Neural crest cell (in vitro differentiated cells): ENCODE measurements around the gene ABAT. TPM values are rescaled to one million over a fixed set of nuclear protein-coding genes. Genes with fewer than 3 reads are reported as not detected.

Experiments
- DNase-seq: peaks from one replicate; pipeline ENCODE4 v3.0.0; 2021; ENCODE audit warnings: low read depth, mixed read lengths, low spot score
- H3K27ac Mint-ChIP-seq: one replicate; pipeline ENCODE4 v1.8.0; 2021; ENCODE audit warnings: mild to moderate bottlenecking, mixed read lengths; ENCODE audit not compliant: unreplicated experiment
- H3K27me3 Mint-ChIP-seq: 2 replicates; pipeline ENCODE4 v1.8.0; 2021; ENCODE audit warnings: low read depth, mild to moderate bottlenecking, mixed read lengths
- H3K36me3 Mint-ChIP-seq: 2 replicates; pipeline ENCODE4 v1.8.0; 2021; ENCODE audit warnings: low read depth, mild to moderate bottlenecking, mixed read lengths
- H3K4me1 Mint-ChIP-seq: 2 replicates; pipeline ENCODE4 v1.8.0; 2021; ENCODE audit warnings: mixed read lengths
- H3K4me3 Mint-ChIP-seq: one replicate; pipeline ENCODE4 v1.8.0; 2021; ENCODE audit warnings: mild to moderate bottlenecking, mixed read lengths
- H3K9me3 Mint-ChIP-seq: 2 replicates; pipeline ENCODE4 v1.8.0; 2021; ENCODE audit warnings: mixed read lengths
- total RNA-seq: library from RNA; stranded (reverse); gene quantifications from 2 replicates; pipeline ENCODE4 v1.2.1, GENCODE V29; 2021
- TF ChIP-seq, protein P1 (sequence below): fragments of 200-600 bp; sonication (generic); conservative IDR thresholded peaks from 2 replicates; pipeline ENCODE4 v1.5.0; 2021; ENCODE audit warnings: antibody characterized with exemption, mild to moderate bottlenecking

ABAT gene
- total RNA-seq, 1 donor from 2014 or later = 35.2 TPM

DNA sequence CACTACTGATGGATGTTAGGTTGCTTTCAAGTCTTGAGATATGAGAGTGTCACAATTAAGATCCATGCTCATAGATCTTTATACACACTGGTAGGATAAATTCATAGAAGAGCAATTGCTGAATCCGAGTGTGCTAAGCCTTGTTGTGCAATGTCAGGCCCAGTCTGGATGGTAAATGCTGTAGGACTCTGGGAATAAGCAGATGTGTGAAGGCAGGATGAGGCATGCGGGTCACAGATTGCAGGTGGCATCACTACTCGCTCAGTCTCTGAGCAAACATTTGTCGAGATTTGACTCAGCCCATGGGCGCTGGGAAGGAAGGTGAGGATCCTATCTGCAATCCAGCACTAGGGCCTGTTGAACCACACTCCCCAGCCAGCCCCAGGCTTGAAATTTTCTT lies 82.3 kb downstream of the ABAT start:
- H3K27ac Mint-ChIP-seq = no peak overlapping the region
- no peak for DNase-seq

DNA sequence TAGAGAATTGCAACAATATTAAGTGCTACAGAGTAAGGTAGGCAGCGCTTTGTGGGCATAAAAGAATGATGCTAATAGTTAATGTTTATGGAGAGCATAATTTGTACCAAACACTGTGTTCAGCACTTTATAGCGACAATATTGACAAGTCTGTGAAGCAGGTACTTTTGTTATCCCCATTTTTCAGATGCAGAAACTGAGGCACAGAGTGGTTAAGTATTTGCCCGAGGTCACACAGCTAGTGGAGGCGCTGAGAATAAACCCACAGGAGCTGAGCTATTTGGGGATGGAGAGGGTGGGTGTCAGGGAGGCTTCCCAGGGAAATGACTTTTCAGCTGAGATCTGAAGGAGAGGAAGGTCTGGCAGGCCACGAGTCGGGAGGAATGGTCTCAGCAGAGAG lies 83.6 kb downstream of the ABAT start:
- no peaks in the 10 kb centered on the region for H3K27me3 Mint-ChIP-seq
- DNase-seq = no peak
- TF ChIP-seq, protein P1, sequence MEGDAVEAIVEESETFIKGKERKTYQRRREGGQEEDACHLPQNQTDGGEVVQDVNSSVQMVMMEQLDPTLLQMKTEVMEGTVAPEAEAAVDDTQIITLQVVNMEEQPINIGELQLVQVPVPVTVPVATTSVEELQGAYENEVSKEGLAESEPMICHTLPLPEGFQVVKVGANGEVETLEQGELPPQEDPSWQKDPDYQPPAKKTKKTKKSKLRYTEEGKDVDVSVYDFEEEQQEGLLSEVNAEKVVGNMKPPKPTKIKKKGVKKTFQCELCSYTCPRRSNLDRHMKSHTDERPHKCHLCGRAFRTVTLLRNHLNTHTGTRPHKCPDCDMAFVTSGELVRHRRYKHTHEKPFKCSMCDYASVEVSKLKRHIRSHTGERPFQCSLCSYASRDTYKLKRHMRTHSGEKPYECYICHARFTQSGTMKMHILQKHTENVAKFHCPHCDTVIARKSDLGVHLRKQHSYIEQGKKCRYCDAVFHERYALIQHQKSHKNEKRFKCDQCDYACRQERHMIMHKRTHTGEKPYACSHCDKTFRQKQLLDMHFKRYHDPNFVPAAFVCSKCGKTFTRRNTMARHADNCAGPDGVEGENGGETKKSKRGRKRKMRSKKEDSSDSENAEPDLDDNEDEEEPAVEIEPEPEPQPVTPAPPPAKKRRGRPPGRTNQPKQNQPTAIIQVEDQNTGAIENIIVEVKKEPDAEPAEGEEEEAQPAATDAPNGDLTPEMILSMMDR = no peak
- H3K9me3 Mint-ChIP-seq = no peaks in the 10 kb centered on the region
- H3K36me3 Mint-ChIP-seq = peaks cover 3% of the 10 kb centered on the region
- H3K4me3 Mint-ChIP-seq = no peak overlapping the region
- no peak overlapping the region for H3K27ac Mint-ChIP-seq
- H3K4me1 Mint-ChIP-seq = no peaks in the 10 kb centered on the region

More for the DNA sequence above, 82.3 kb downstream of the ABAT start:
- Mint-ChIP-seq H3K27me3 (no peaks in the 10 kb centered on the region), H3K4me1 (no peaks in the 10 kb centered on the region), H3K9me3 (no peaks in the 10 kb centered on the region), H3K36me3 (no peaks in the 10 kb centered on the region), H3K4me3 (no peak overlapping the region)
- TF ChIP-seq, protein P1 = no peak

DNA sequence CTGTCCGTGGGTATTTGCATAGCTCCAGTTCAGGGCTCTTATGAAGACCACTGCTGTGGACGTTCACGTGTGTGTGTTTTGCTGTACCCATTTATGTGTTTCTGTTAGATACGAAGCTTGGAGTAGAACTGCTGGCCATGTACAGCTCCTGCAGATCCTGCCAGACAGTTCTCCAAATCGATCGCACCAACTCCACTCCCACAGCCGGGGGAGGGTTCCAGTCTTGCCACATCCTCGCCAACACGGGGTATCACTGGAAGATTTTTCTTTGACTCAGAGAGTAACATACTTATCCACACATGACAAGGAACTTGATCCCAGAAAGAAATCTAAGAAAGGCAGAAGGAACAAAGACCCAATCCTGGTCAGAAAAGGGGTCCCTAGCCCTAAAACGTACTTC lies 85.6 kb downstream of the ABAT start:
- TF ChIP-seq, protein P1 = no peak
- Mint-ChIP-seq H3K4me3 (no peak overlapping the region), H3K36me3 (peaks cover 3% of the 10 kb centered on the region), H3K9me3 (no peaks in the 10 kb centered on the region), H3K27me3 (no peaks in the 10 kb centered on the region), H3K4me1 (peaks cover 12% of the 10 kb centered on the region), H3K27ac (peak overlapping the region; percentile 75)
- no peak for DNase-seq

DNA sequence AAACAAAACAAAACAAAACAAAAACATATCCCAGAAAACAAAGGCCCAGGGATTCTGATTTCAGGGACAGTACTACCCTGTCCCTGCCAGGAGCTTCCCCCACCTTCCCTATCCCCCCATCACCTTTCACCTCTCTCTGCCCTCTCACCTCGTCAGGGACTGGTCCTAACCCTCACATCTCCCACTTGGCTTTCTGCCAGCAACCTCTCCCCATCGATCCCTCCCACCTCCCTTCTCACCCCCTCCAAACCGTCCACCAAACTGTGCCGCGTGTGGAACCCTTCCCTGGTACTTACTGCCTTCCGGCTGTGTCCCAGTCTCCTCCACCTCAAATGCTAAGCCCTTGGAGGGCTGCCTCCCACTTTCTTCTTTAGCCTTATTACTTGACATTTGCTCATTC lies 86.7 kb downstream of the ABAT start:
- DNase-seq = no peak
- no peak overlapping the region for H3K27ac Mint-ChIP-seq
- no peaks in the 10 kb centered on the region for H3K27me3 Mint-ChIP-seq
- H3K4me3 Mint-ChIP-seq = no peak overlapping the region
- peaks cover 5% of the 10 kb centered on the region for H3K36me3 Mint-ChIP-seq
- TF ChIP-seq, protein P1 = no peak
- peaks cover 16% of the 10 kb centered on the region for H3K4me1 Mint-ChIP-seq
- no peaks in the 10 kb centered on the region for H3K9me3 Mint-ChIP-seq

DNA sequence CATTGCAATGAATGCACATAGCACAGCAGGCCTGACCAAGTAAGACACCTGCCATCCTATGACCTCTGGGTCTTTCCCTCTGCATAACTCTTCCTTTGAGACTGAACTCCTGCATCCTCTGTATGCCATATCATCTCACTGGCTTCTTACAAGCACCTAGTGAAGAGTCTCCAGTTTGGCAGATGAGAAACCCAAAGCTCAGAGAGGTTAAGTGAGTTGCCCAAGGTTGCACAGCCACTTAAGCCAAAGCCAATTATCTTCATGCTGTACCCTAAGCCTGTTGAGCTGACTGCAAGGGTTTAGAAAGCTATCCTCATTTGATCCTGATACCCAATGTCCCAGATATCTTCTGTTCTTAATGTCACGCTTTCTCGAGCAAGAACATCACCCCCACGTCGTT lies 87.8 kb downstream of the ABAT start:
- Mint-ChIP-seq H3K4me1 (peaks cover 16% of the 10 kb centered on the region), H3K36me3 (peaks cover 5% of the 10 kb centered on the region), H3K27me3 (no peaks in the 10 kb centered on the region), H3K9me3 (no peaks in the 10 kb centered on the region), H3K27ac (no peak overlapping the region), H3K4me3 (no peak overlapping the region)
- TF ChIP-seq, protein P1 = no peak
- DNase-seq = no peak

DNA sequence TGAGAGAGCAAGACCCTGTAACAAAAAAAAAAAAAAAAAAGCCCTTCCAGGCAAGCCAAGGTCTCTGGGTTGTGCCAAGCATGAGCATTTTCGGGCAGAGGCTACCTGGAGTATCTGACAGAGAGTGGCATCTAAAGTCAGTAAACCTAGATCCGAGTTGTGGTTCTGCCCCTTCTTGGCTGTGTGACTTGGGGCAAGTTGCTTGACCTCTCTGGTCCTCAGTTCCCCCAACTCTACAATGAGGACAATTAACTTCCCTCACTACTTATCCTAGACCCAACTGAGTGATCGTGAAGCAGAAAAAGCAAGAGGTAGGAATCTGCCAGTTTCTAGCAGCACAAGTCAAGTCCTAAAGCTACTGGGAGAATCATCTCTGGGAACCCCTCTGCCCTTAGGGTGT lies 88.7 kb downstream of the ABAT start:
- TF ChIP-seq, protein P1 = no peak
- Mint-ChIP-seq H3K4me1 (peaks cover 18% of the 10 kb centered on the region), H3K27ac (no peak overlapping the region), H3K4me3 (no peak overlapping the region), H3K27me3 (no peaks in the 10 kb centered on the region), H3K36me3 (peaks cover 5% of the 10 kb centered on the region), H3K9me3 (no peaks in the 10 kb centered on the region)
- no peak for DNase-seq
